Measurements from ENCODE around the gene KCTD3. TPM values are rescaled to one million over a fixed set of nuclear protein-coding genes. Genes with fewer than 3 reads are reported as not detected.

Gene KCTD3
- total RNA-seq, 1 experiment from 2014 or later = 52.8 TPM

- H3K4me2 ChIP-seq (ENCODE audit: low read length) = no peak overlapping the region
- ATAC-seq = no peak; the same call in 1 of the 2 replicates
- H3K79me2 ChIP-seq (ENCODE audit: low read length) = no peaks in the 10 kb centered on the region
- no peaks in the 10 kb centered on the region for H4K20me1 ChIP-seq (ENCODE audit: low read length)
- no TSS peak for BruUV-seq (replicated peaks)
- CTCF ChIA-PET = no interaction called here
- no peak overlapping the region for H3K9ac ChIP-seq (ENCODE audit: low read length)
- POLR2A ChIA-PET (ENCODE audit: unreplicated experiment) = no interaction called here
- H2AFZ ChIP-seq (ENCODE audit: low read length) = no peak overlapping the region
- H3K9me3 ChIP-seq (ENCODE audit: low read length) = 0 out of 2 replicates have a peak, but pooled peaks cover 4% of the 10 kb centered on the region
- H3K27ac ChIP-seq (ENCODE audit: low read length) = no peak overlapping the region
- intact Hi-C loops (cut with micrococcal nuclease) = loop anchor here (10.0 kb wide), 1 partner anchor 47 kb away; no protein-coding TSS in a partner anchor
- no peaks in the 10 kb centered on the region for H3F3A ChIP-seq (ENCODE audit: low read length, unreplicated experiment)
- no peaks in the 10 kb centered on the region for H3K27me3 ChIP-seq (ENCODE audit: low read length)
- H3K4me1 ChIP-seq (ENCODE audit: insufficient read depth, low read length) = no peaks in the 10 kb centered on the region
- DNase-seq = no peak
- H3K9me2 ChIP-seq (replicated peaks; ENCODE audit: low read length) = no peaks in the 10 kb centered on the region
- TF ChIP-seq CTCF (conservative IDR thresholded peaks at IDR 0.05; ENCODE audit: low read depth, low read length) = no peak
- no peak for TF ChIP-seq EZH2phosphoT487 (IDR thresholded peaks at IDR 0.05; ENCODE audit: borderline replicate concordance, low read length)
- no peak for TF ChIP-seq EZH2 (IDR thresholded peaks at IDR 0.05; ENCODE audit: low read length, unreplicated experiment)
- H3K4me3 ChIP-seq (ENCODE audit: low read length) = no peak overlapping the region
- no peaks in the 10 kb centered on the region for H3K36me3 ChIP-seq (ENCODE audit: low read depth, low read length)
Observed at GRCh38 chr1:215557504-215557903, 9.6 kb upstream of the KCTD3 start.

- Histone ChIP-seq H3K4me1 (ENCODE audit: insufficient read depth, low read length) (no peaks in the 10 kb centered on the region), H4K20me1 (ENCODE audit: low read length) (no peaks in the 10 kb centered on the region), H3K9ac (ENCODE audit: low read length) (no peak overlapping the region), H3K36me3 (ENCODE audit: low read depth, low read length) (no peaks in the 10 kb centered on the region), H3K27me3 (ENCODE audit: low read length) (no peaks in the 10 kb centered on the region), H3K9me2 (replicated peaks; ENCODE audit: low read length) (no peaks in the 10 kb centered on the region), H3K27ac (ENCODE audit: low read length) (no peak overlapping the region), H3K79me2 (ENCODE audit: low read length) (no peaks in the 10 kb centered on the region), H3F3A (ENCODE audit: low read length, unreplicated experiment) (no peaks in the 10 kb centered on the region), H3K4me3 (ENCODE audit: low read length) (no peak overlapping the region), H2AFZ (ENCODE audit: low read length) (no peak overlapping the region), H3K9me3 (ENCODE audit: low read length) (0 out of 2 replicates have a peak, but pooled peaks cover 4% of the 10 kb centered on the region), H3K4me2 (ENCODE audit: low read length) (no peak overlapping the region)
- DNase-seq (no peak), ATAC-seq (no peak)
- intact Hi-C loops (cut with micrococcal nuclease) = loop anchor here (10.0 kb wide), 1 partner anchor 47 kb away; no protein-coding TSS in a partner anchor
- TF ChIP-seq CTCF (conservative IDR thresholded peaks at IDR 0.05; ENCODE audit: low read depth, low read length) = no peak
- no peak for TF ChIP-seq EZH2 (IDR thresholded peaks at IDR 0.05; ENCODE audit: low read length, unreplicated experiment)
- TF ChIP-seq EZH2phosphoT487 (IDR thresholded peaks at IDR 0.05; ENCODE audit: borderline replicate concordance, low read length) = no peak
- ChIA-PET POLR2A (ENCODE audit: unreplicated experiment) (no interaction called here), CTCF (no interaction called here)
- BruUV-seq (replicated peaks) = no TSS peak
Observed at GRCh38 chr1:215557992-215558626, 9.0 kb upstream of the KCTD3 start.

All from PC-3 (cell line).